Measurements from ENCODE around the gene MFSD6. TPM values are rescaled to one million over a fixed set of nuclear protein-coding genes. Genes with fewer than 3 reads are reported as not detected.

Gene MFSD6
- total and polyA plus RNA-seq, 2 experiments from 2014 or later: 0.62 to 1.5 TPM

- Histone ChIP-seq H3K9me3 (ENCODE audit: low read depth) (no peaks in the 10 kb centered on the region), H3K4me3 (no peak overlapping the region), H3K27me3 (no peaks in the 10 kb centered on the region), H3K4me1 (ENCODE audit: low read depth) (peaks cover 27% of the 10 kb centered on the region), H3K27ac (no peak overlapping the region), H3K36me3 (no peaks in the 10 kb centered on the region)
- peak in 1 of 2 donors; percentile 2 for DNase-seq (ENCODE audit: low read depth in 1 of 2, low spot score in 1 of 2)
- no peak for TF ChIP-seq CTCF (IDR thresholded peaks at IDR 0.05; ENCODE audit: low read depth, low read length)
Measured at GRCh38 chr2:190470256-190470826, 62.2 kb downstream of the MFSD6 start.

- H3K36me3 ChIP-seq: no peaks in the 10 kb centered on the region
- H3K27me3 ChIP-seq: no peaks in the 10 kb centered on the region
- H3K4me1 ChIP-seq (ENCODE audit: low read depth): no peaks in the 10 kb centered on the region
- peak in 1 of 2 donors; percentile 7 for DNase-seq (ENCODE audit: low read depth in 1 of 2, low spot score in 1 of 2)
- H3K27ac ChIP-seq: no peak overlapping the region
- TF ChIP-seq CTCF (IDR thresholded peaks at IDR 0.05; ENCODE audit: low read depth, low read length): no peak
- no peaks in the 10 kb centered on the region for H3K9me3 ChIP-seq (ENCODE audit: low read depth)
- H3K4me3 ChIP-seq: no peak overlapping the region
Measured at GRCh38 chr2:190477661-190478454, 69.7 kb downstream of the MFSD6 start.

GRCh38 chr2:190478572-190479195, 70.5 kb downstream of the MFSD6 start:
- Histone ChIP-seq H3K9me3 (ENCODE audit: low read depth) (no peaks in the 10 kb centered on the region), H3K27me3 (no peaks in the 10 kb centered on the region), H3K4me1 (ENCODE audit: low read depth) (no peaks in the 10 kb centered on the region), H3K27ac (no peak overlapping the region), H3K36me3 (no peaks in the 10 kb centered on the region), H3K4me3 (no peak overlapping the region)
- DNase-seq (ENCODE audit: low read depth in 1 of 2, low spot score in 1 of 2): no peak
- no peak for TF ChIP-seq CTCF (IDR thresholded peaks at IDR 0.05; ENCODE audit: low read depth, low read length)

GRCh38 chr2:190481339-190481738, 73.2 kb downstream of the MFSD6 start:
- H3K4me1 ChIP-seq (ENCODE audit: low read depth): no peaks in the 10 kb centered on the region
- no peaks in the 10 kb centered on the region for H3K9me3 ChIP-seq (ENCODE audit: low read depth)
- H3K27me3 ChIP-seq: no peaks in the 10 kb centered on the region
- no peaks in the 10 kb centered on the region for H3K36me3 ChIP-seq
- peak in 1 of 2 donors; percentile 17 for DNase-seq (ENCODE audit: low read depth in 1 of 2, low spot score in 1 of 2)
- TF ChIP-seq CTCF (IDR thresholded peaks at IDR 0.05; ENCODE audit: low read depth, low read length): no peak
- H3K27ac ChIP-seq: no peak overlapping the region
- no peak overlapping the region for H3K4me3 ChIP-seq

- DNase-seq (ENCODE audit: low read depth in 1 of 2, low spot score in 1 of 2): peak in 1 of 2 donors; percentile 35
- Histone ChIP-seq H3K9me3 (ENCODE audit: low read depth) (no peaks in the 10 kb centered on the region), H3K36me3 (no peaks in the 10 kb centered on the region), H3K27ac (no peak overlapping the region), H3K27me3 (no peaks in the 10 kb centered on the region), H3K4me1 (ENCODE audit: low read depth) (no peaks in the 10 kb centered on the region), H3K4me3 (no peak overlapping the region)
- TF ChIP-seq CTCF (IDR thresholded peaks at IDR 0.05; ENCODE audit: low read depth, low read length): no peak
Measured at GRCh38 chr2:190482451-190482850, 74.3 kb downstream of the MFSD6 start.
